NCI-H2171 treated with DMSO at 0.1 percent for 48 hours (cell line): Measurements from ENCODE around the gene C1orf167.

Experiments
- DNase-seq: peaks from one replicate; lab custom pipeline; 2025; lab: John Stamatoyannopoulos, UW

C1orf167 gene

GRCh38 chr1:11835441-11836225 is 73.6 kb downstream of the C1orf167 start:
- no peak for DNase-seq

GRCh38 chr1:11836955-11837766 is 75.2 kb downstream of the C1orf167 start:
- no peak for DNase-seq

GRCh38 chr1:11837767-11838348 is 75.9 kb downstream of the C1orf167 start:
- DNase-seq: no peak

- peak; percentile 71 for DNase-seq
Measured at GRCh38 chr1:11838349-11839272, 76.6 kb downstream of the C1orf167 start.
